Activated gamma-delta T cell treated with anti-CD3 and anti-CD28 coated beads, Interleukin-2, amount 50 U/mL, for 16 hours (primary cell): Measurements from ENCODE around the gene IFNL1.
"Not testable (repeated sequence)": the region's sequence is repeated elsewhere in the genome, so short reads cannot be mapped to it uniquely, and the experiment has no call there.

Source experiments
- DNase-seq: peaks from one replicate; pipeline ENCODE4 v3.0.0-alpha.2; 2020; ENCODE audit warnings: low read depth

IFNL1 gene

DNA sequence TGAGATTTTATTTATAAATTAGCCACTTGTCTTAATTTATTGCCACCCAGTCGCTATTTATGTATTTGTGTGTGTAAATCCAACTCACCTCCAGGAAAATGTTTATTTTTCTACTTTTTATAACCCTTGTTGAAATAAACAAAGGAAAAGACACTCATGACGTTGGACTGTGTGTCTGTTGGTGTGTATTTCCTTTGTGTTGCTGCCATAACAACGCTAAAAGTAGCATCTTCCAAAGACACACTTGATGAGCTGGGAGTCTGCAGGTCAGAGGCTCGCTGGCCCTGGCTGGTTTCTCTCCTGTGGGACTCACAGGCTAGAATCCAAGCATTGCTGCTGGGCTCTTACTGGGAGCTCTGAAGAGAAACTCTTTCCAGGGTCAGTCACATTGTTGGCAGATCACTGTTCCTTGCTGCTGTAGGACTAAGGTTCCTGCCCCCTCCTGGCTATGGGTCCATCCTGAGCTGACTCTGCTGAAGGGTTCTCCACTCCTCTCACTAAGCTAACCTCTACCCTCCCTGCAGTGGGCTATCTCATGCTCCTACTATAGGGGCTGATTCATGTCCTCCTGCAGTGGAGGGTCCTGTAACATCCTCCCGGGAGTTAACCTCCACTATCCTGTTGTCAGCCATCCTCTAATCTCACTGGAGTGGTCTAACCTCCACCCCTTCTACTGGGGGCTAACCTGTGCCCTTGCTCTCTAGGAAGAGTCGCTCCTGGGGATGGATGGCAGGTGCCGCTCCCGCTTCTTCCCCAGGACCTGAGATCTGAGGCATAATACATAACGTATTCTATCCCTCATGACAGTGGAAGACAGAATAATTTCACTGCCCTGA lies 26.0 kb upstream of the IFNL1 start:
- DNase-seq = no peak

DNA sequence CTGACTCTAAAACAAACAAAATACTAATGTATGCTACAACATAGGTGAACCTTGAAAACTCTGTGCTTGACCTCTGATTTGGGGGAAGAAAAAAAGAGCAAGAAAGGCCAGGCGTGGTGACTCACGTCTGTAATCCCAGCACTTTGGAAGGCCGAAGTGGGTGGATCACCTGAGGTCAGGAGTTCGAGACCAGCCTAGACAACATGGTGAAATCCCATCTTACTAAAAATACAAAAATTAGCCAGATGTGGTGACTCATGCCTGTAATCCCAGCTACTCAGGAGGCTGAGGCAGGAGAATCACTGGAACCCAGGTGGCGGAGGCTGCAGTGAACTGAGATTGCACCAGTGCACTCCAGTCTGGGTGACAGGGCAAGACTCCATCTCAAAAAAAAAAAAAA lies 22.3 kb upstream of the IFNL1 start:
- DNase-seq = not testable (repeated sequence)

DNA sequence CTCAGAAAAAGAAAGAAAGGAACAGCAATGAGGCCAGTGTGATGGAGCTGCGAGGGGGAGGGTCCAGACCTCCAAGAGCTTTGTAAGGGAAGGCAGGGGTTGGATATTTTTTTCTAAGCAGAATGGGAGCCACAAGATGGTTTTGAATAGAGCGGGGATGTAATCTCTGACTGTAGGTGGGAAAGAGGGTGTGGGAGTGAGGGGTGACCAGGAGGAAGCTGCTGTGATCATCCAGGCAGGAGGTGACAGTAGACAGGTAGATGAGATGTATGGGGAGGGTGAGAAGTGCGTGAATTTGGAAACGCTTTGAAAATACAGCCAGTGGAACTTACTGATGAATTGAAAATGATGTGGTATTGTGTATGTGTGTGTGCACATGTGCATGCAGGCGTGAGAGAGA lies 20.6 kb upstream of the IFNL1 start:
- DNase-seq = no peak

DNA sequence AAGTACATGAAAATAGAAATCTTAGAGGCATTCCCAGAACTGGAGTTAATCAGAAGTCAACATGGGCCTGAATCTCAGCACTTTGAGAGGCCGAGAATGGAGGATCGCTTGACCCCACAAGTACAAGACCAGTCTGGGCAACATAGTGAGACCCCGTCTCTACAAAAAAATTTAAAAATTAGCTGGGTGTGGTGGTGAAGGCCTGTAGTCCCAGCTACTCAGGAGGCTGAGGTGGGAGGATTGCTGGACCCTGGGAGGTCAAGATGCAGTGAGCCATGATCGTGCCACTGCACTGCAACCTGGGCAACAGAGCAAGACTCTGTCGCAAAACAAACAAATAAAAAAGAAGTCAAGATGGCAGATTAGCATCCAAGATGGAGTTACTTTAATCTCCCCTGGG lies 19.5 kb upstream of the IFNL1 start:
- no peak for DNase-seq

DNA sequence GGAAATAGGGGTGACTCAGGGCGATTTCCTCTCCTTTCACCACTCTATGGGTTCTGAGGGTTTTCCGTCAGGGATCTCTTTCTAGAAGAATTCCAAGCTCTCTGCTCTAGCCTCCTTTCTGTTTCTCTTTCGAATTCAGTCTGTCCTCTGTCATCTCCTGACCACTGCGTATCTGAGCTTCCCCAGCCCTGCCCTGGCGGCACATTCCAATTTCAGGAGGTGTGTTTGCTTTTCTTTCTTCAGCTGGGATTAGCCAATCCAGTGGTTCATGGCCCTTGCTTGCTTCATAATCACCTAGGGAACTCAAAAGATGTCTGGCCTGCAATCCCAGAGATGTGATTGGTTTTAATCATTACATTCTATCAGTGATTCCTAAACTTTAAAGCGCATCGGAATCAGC lies 18.6 kb upstream of the IFNL1 start:
- no peak for DNase-seq

DNA sequence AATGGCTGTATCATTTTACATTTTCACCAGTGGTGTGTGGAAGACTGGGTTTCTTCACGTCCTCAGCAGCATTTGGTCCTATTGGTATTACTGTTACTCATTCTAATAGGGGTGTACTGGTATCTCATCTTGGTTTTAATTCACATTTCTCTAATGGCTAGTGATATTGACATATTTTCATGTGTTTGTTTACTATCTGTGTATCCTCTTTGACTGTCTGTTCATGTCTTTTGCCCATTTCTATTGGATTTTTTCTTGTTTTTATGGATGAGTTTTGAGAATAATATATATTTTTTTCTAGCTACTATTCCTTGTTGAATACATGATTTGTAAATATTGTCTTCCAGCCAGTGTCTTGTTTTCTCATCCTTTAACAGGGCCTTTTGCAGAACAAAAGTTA lies 14.2 kb upstream of the IFNL1 start:
- DNase-seq = no peak

DNA sequence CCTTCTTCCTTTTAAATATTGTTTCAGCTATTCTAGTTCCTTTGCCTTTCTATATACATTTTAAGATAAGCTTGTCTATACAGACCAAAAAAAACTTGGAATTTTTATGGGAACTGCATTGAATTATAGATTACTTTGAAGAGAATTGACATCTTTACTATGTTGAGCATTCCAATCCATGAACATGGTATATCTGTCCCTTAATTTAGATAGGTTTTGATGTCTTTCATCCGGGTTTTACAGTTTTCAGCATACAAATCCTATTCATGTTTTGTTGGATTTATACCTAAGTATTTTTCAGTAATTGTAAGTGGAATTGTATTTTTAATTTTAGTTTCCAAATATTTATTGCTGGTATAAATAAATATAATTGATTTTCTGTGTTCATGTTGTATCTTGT lies 12.2 kb upstream of the IFNL1 start:
- no peak for DNase-seq

DNA sequence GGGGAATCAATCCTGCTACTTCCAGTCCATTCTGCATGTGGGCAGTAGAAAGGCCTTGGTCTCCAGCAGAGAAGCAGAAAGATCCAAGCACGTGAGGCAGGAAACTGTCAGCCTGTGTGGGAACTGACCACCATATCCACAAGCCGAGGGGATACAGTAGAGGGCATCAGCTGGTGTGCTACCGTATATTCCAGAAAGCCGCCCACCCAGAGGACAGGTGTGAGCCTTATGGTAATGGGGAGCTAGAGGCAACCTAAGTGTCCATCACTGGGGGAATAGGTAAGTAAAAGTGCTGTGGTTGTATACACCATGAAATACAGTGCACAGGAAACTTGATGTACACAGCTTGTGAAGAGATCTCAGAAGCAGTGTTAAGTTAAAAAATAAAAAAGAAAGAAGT lies 2.8 kb upstream of the IFNL1 start:
- no peak for DNase-seq

DNA sequence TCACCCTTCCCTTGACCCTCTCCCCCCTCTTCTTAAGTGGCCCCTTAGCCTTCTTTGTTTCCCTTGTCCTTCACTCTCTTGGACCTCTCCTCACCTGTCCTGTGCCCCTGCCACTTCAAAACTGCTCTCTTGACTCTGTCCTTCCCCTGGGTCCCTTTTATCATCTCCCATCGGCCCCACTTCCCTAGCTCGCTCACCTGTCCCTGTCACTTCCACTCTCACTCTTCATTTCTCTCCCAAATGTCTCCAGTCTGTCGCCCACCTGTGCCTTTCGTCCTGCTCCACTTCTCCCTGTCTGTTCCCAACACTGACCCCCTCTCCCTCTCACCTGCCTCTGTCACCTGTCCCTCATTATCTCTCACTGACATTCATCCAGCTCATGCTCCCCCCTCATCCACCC lies 699 bp downstream of the IFNL1 start:
- DNase-seq = no peak

DNA sequence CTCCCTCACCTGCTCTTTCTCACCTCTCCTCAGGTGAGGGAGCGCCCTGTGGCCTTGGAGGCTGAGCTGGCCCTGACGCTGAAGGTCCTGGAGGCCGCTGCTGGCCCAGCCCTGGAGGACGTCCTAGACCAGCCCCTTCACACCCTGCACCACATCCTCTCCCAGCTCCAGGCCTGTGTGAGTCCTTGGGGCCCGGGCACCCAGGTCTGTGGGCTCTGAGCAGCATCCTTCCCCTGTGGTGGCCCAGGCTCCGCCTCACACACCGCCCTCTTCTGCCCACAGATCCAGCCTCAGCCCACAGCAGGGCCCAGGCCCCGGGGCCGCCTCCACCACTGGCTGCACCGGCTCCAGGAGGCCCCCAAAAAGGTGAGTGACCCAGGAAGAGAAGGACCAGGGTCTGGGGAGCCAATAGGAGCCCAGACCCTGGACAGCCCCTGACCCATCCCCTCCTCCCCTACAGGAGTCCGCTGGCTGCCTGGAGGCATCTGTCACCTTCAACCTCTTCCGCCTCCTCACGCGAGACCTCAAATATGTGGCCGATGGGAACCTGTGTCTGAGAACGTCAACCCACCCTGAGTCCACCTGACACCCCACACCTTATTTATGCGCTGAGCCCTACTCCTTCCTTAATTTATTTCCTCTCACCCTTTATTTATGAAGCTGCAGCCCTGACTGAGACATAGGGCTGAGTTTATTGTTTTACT lies 1.9 kb downstream of the IFNL1 start:
- DNase-seq = peak; percentile 48

DNA sequence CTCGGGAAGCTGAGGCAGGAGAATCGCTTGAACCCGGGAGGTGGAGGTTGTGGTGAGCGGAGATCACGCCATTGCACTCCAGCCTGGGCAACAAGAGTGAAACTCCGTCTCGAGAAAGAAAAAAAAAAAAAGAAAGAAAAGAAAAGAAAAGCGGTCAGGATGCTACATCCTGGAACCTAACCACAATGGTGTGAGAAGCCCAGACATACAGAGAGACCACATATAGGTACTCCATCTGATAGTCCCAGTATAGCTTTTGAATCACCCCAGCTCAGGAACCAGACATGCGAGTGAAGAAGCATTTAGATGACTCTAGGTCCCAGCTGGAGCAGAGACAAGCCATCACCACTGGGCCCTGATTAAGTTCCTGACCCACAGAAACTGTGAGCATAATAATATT lies 3.2 kb downstream of the IFNL1 start:
- no peak for DNase-seq

DNA sequence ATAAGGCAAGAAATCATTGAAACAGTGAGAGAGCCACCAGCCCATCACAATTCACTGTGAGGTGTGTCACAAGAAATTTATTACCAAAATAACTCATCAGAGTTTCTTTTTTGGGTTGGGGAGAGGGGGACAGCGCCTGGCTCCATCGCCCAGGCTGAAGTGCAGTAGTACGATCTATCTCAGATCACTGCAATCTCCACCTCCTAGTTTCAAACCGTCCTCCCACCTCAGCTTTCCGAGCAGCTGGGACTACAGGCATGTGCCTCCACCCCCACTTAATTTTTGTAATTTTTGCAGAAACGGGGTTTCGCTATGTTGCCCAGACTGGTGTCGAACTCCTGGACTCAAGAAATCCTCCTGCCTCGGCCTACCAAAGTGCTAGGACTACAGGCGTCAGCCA lies 3.6 kb downstream of the IFNL1 start:
- DNase-seq = no peak

DNA sequence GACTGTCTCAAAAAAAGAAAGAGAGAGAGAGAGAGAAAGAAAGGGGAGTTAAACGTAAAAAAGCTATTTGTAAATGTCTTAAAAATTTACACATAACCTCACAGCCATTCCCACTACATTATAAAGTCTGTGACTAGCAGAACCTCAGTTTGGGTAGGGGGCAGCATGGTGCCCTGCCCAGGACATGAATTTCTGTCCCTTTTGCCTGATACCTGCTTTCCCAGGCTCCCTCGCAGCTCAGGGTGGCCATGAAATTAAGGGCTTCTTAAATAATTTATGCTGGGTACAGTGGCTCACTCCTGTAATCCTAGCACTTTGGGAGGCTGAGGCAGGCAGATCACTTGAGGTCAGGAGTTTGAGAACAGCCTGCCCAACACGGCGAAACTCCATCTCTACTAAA lies 4.8 kb downstream of the IFNL1 start:
- no peak for DNase-seq

DNA sequence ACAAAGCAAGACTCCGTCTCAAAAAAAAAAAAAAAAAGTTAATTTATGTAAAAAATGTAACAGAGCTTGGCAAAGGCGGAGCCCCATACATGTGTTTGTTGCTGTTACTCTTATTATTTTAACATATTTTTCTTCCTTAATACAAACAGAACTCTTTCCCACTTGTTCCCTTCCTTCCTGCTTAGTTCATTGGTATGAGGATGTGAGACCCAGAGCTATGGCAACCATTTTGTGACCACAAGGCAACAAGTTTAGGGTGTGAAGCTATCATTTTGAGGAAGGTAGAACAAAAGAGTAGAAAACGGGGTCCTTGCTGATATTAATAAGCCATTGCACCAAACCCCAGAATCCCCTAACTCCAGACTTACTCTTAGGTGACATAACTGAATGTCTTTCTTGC lies 5.4 kb downstream of the IFNL1 start:
- no peak for DNase-seq

DNA sequence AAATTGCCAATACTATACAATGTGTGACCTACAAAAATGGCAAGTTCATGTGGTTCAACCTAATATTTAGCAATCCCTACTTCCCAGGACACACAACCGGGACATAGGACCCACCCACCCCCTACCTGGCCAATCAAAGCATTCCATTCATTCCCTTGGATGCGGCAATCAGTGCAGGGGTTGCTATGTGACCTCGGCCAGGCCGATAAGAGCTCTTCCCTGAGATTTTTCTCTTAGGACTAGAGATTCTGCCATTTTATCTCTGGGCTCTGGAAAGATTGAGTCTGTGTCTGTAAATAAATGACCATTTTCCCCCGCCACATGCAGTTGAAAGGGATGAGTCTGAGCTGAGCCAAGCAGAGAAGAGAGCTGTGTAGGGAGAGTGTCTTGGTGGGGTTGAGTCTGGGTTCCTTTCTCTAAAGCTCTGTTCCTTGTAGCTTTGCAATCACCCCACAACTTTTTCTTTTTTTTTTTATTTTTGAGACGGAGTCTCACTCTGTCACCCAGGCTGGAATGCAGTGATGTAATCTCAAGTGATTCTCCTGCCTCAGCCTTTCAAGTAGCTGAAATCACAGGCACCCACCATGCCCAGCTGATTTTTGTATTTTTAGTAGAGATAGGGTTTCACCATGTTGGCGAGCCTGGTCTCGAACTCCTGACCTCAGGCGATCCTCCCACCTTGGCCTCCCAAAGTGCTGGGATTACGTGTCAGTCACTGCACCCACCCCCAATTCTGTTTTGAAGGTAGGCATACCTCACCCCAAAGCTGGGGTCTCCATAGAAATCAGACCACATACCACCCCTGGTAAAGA lies 7.4 kb downstream of the IFNL1 start:
- DNase-seq = no peak

DNA sequence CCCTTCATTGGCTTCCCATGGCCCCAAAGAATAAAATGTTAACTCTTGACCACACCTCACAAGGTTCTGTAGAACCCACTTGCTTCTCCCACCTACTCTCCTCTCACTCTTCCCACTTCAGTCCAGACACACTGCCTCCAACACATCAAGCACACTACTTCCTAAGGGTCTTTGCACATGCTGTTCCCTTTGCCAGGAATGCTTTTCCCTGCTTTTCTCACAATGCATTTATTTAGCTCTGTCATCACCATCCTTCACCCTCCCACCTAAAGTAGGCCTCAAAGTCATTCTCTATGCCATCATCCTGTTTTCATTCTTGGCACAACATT lies 7.9 kb downstream of the IFNL1 start:
- DNase-seq = no peak

DNA sequence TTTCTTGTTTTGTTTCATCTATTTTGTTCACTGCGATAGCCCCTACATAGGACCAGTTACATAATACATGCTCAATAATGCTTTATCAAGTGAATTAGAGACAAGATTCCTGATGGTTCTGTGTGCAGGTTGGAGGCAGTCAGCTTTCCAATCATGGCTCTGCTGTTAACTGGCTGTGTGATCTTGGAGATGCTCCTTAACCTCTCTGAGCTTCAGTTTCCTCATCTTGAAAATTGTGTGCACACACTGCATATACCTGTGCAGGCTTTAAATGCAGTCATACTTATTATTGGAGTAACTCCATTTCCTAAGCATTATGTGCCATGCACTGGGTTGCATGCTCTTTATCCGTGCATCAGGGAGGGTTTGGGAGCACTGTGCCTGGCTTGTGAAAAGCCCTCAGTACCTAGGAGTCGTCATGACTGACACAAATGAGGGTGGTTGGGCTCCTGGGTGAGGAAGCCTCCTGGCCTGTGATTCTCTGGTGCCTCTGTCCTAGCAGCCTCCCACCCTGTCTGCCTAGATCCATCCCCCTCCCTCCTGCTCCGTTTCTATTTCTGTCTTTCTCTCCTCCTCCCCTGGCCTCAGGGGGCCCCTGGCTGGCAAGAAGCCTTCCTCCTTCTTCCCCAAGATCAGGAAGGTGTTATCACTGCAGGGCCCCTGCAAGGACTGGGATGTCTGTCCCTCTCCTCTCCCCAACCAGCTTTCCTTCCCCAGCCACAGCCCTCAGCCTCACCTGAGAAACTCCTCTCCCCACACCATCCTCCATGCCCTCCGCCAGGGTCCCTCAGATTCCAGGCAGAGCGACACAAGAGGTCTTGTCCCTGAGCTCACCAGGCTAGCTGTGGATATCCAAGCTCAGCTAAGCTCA lies 8.7 kb downstream of the IFNL1 start:
- no peak for DNase-seq

DNA sequence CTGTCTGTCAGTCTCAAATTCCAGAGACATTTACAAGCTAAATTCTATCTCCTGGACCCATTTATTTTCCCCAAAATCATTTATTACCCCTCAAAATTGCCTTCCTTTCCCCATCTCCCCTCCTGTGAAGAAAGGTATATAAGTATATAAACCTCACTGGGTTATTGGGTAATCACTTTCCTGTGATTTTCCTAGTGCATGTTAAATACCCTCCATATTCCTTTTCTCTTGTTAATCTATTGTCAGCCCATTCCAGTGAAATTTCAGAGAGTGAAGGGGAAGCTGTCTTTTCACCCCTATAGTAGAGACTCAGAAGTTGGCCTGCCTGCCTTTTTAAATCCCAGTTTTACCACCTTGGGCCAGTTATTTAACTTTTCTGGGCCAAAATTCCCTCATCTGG lies 9.9 kb downstream of the IFNL1 start:
- DNase-seq = no peak

DNA sequence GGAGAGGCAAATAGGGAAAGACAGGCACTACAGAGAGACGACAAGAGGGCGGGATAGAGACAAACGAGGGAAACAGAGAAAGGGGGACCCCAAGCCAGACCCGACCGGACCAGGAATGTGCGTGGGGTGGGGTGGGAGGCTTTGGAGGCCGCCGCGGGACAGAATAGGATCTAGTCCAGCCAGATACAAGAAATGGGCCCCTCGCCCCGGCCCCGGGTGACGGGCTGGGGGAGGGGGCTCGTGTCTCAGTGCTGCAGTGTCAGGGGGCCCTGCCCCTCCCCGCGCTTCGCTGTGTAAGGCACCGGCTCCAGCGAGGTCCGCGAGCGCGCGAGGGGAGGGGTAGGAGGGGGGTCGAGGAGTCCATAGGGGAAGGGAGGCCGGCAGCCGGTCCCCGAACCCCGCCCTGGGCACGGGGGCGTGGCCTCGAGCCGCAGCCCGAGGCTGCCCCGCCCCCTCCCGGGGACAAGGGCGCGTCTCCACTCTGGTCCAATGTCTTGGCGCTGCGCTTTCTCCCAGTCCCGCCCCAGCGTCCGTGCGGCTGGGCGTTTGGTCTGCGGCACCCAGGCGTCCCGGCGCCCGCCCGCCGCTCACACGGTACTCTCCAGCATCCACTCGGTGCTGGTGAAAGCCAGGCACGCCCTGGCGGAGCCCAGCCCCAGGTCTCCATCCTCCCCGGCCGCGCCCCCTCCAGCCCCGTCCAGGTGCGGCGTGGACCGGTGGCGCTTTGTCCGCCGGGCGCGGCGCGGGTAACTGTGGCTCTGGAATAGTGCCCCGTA lies 11.0 kb downstream of the IFNL1 start:
- DNase-seq = no peak

DNA sequence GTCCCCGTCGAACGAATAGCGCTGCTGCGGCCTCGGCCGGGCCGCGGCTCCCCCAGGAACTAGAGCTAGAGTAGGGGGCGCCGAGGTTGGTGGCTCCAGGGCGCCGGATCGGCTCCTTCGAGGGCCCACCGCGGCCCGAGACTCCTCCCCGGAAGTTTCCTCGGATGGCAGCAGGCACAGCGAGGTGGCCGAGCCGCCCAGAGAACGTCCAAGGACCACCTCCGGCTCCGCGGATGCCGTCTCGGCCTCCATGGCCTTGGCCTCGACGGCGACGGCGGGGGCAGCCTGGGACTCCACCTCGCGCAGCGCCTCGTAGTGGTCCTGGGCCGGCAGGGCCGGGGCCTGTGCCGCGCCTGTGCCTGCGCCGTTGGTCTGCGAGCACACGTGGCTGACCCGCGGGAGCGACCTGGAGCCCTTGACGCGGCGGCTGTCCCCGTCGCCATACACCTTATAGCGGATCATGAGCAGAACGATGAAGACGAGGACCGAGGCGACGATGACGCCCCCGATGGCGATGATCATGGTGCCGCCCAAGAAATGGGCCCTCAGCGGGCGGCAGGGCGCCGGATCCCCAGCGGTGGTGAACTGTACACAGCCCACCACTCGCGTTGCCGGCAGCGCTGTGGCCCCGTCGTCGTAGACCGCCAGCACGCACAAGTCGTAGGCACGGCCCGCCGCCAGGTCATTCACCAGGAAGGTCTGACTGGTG lies 11.8 kb downstream of the IFNL1 start:
- DNase-seq = no peak
